Esophagus squamous epithelium (tissue), 5 donors: ENCODE measurements around the gene BPTF. TPM values are rescaled to one million over a fixed set of nuclear protein-coding genes. Genes with fewer than 3 reads are reported as not detected.
"Not testable (repeated sequence)": the region's sequence is repeated elsewhere in the genome, so short reads cannot be mapped to it uniquely, and the experiment has no call there.

Experiments used
- DNase-seq: peaks from one replicate; lab custom pipeline; 2025; lab: John Stamatoyannopoulos, UW
- H3K27ac ChIP-seq, 4 donors: fragments of 200-600 bp; sonication (generic); one replicate each; pipeline ENCODE4 v1.5.1; 2016 to 2019; ENCODE audit warnings: mild to moderate bottlenecking in 1 of 4
- H3K27me3 ChIP-seq, 4 donors: fragments of 200-600 bp; sonication (generic); 1 replicate in 3 of 4; 2 replicates in 1 of 4; pipeline versions ENCODE4 v1.5.1 to v1.6.0; 2017 to 2021; ENCODE audit warnings: antibody characterized with exemption in 1 of 4
- H3K36me3 ChIP-seq, 3 donors: fragments of 200-600 bp; sonication (generic); one replicate each; pipeline ENCODE4 v1.5.1; 2016 to 2019
- H3K4me1 ChIP-seq, 3 donors: fragments of 200-600 bp; sonication (generic); one replicate each; pipeline ENCODE4 v1.5.1; 2017 to 2019
- H3K4me3 ChIP-seq, 4 donors: fragments of 200-600 bp; sonication (generic); 1 replicate in 3 of 4; 2 replicates in 1 of 4; pipeline ENCODE4 v1.5.1; 2016 to 2019; ENCODE audit warnings: mild to moderate bottlenecking in 2 of 4, moderate library complexity in 1 of 4
- H3K9me3 ChIP-seq, 3 donors: fragments of 200-600 bp; sonication (generic); one replicate each; pipeline ENCODE4 v1.5.1; 2016 to 2019
- CTCF ChIP-seq, 6 experiments: fragments of 450-650 bp in 4 of 6; fragments of 200-600 bp in 2 of 6; sonication (generic) in 2 of 6; IDR thresholded peaks; one replicate each; pipeline ENCODE4 v1.5.1; 2016 to 2019; ENCODE audit warnings: antibody characterized with exemption in 6 of 6, mild to moderate bottlenecking in 4 of 6, moderate library complexity in 4 of 6
- POLR2A ChIP-seq, 4 donors: fragments of 450-650 bp; IDR thresholded peaks; one replicate each; pipeline ENCODE4 v1.6.1; 2017; ENCODE audit warnings: antibody characterized with exemption in 4 of 4, mild to moderate bottlenecking in 4 of 4, moderate library complexity in 3 of 4
- WGBS, 2 donors: methylation state at CpG; one replicate each; pipeline ENCODE4 v1.1.5; 2018; 5-methylcytosine and 5-hydroxymethylcytosine counted together
- intact Hi-C: fragments of 100-400 bp; cut with DNase I; formaldehyde crosslinking; loops from one replicate; pipeline ENCODE4 v1.15.0; 2022
- total RNA-seq, 4 donors: library from RNA; depleted of rRNA; stranded (reverse); fragments of >200 nt; gene quantifications; one replicate each; pipeline ENCODE4 v1.1.0, GENCODE V29; 2016
- donor health status: DM: yes; HTN: yes; CAD: no.

Gene BPTF
- total RNA-seq, 4 donors from 2014 or later = 37.6 to 84.1 (median 53.0) TPM

GRCh38 chr17:67818110-67819002, 6.9 kb upstream of the BPTF start:
- 47 to 55% methylated on average over 5 of the region's 7 CpGs for whole genome bisulfite sequencing, 2 donors
- H3K27me3 ChIP-seq = peaks cover 0 to 8% (median 0%) of the 10 kb centered on the region in 4 donors
- DNase-seq = no peak
- no peak overlapping the region for H3K4me3 ChIP-seq
- no peak overlapping the region for H3K27ac ChIP-seq
- H3K9me3 ChIP-seq = no peaks in the 10 kb centered on the region
- no peak for TF ChIP-seq POLR2A (IDR thresholded peaks at IDR 0.05)
- no peak for TF ChIP-seq CTCF (IDR thresholded peaks at IDR 0.05)
- no peaks in the 10 kb centered on the region for H3K4me1 ChIP-seq
- intact Hi-C loops = no loop called here
- H3K36me3 ChIP-seq = no peaks in the 10 kb centered on the region

- Histone ChIP-seq H3K36me3 (no peaks in the 10 kb centered on the region), H3K27ac (no peak overlapping the region), H3K9me3 (no peaks in the 10 kb centered on the region), H3K4me3 (no peak overlapping the region), H3K27me3 (peaks cover 0 to 8% (median 0%) of the 10 kb centered on the region in 4 donors), H3K4me1 (peaks cover 0 to 5% (median 3%) of the 10 kb centered on the region in 3 donors)
- 96 to 97% methylated on average over 5 of the region's 5 CpGs for WGBS, 2 donors
- DNase-seq = no peak
- intact Hi-C loops = no loop called here
- TF ChIP-seq POLR2A (IDR thresholded peaks at IDR 0.05) (no peak), CTCF (IDR thresholded peaks at IDR 0.05) (no peak)
Measured at GRCh38 chr17:67819722-67820121, 5.6 kb upstream of the BPTF start.

- no peak for DNase-seq
- Histone ChIP-seq H3K27ac (no peak overlapping the region), H3K4me3 (no peak overlapping the region), H3K27me3 (peaks cover 0 to 2% (median 0%) of the 10 kb centered on the region in 4 donors), H3K36me3 (no peaks in the 10 kb centered on the region), H3K9me3 (no peaks in the 10 kb centered on the region), H3K4me1 (peaks cover 0 to 13% (median 10%) of the 10 kb centered on the region in 3 donors)
- no peak for TF ChIP-seq POLR2A (IDR thresholded peaks at IDR 0.05)
- no peak for TF ChIP-seq CTCF (IDR thresholded peaks at IDR 0.05)
- WGBS, 2 donors = 89 to 90% methylated on average over 12 of the region's 12 CpGs
- intact Hi-C loops = no loop called here
Measured at GRCh38 chr17:67821871-67822367, 3.4 kb upstream of the BPTF start.

- 0% methylated on average over 16 to 20 of the region's 94 CpGs for WGBS, 2 donors
- H3K36me3 ChIP-seq, H3K9me3 ChIP-seq, H3K27me3 ChIP-seq, intact Hi-C loops, DNase-seq: not testable (repeated sequence)
- Histone ChIP-seq H3K4me1 (peaks cover 22 to 53% (median 29%) of the 10 kb centered on the region in 3 donors), H3K4me3 (peak overlapping the region; percentile 70 to 83 (median 80)), H3K27ac (peak overlapping the region; percentile 94 to 100 (median 99))
- peak in 1 of 4 donors; percentile 27 for TF ChIP-seq POLR2A (IDR thresholded peaks at IDR 0.05)
Measured at GRCh38 chr17:67825627-67826601, 611 bp downstream of the BPTF start.

GRCh38 chr17:67829331-67829730, 4.0 kb downstream of the BPTF start:
- Histone ChIP-seq H3K4me1 (peaks cover 23 to 75% (median 38%) of the 10 kb centered on the region in 3 donors), H3K36me3 (no peaks in the 10 kb centered on the region), H3K27ac (peak overlapping the region in 1 of 4 donors; percentile 25), H3K4me3 (no peak overlapping the region), H3K27me3 (no peaks in the 10 kb centered on the region), H3K9me3 (no peaks in the 10 kb centered on the region)
- TF ChIP-seq POLR2A (IDR thresholded peaks at IDR 0.05) (no peak), CTCF (IDR thresholded peaks at IDR 0.05) (no peak)
- intact Hi-C loops = no loop called here
- no peak for DNase-seq
- WGBS, 2 donors = 8 to 24% methylated on average over 7 of the region's 7 CpGs
